GM19351 (cell line): Measurements from ENCODE around the gene KIT.
A peak's percentile ranks its signal among the peaks of the same experiment; 100 is the strongest.

Experiments
- ATAC-seq: cut with Tn5 transposase; IDR thresholded peaks from one replicate; pipeline ENCODE4 v1.9.1; 2021; ENCODE audit warnings: mild to moderate bottlenecking, moderate library complexity; ENCODE audit not compliant: unreplicated experiment

Gene KIT

DNA sequence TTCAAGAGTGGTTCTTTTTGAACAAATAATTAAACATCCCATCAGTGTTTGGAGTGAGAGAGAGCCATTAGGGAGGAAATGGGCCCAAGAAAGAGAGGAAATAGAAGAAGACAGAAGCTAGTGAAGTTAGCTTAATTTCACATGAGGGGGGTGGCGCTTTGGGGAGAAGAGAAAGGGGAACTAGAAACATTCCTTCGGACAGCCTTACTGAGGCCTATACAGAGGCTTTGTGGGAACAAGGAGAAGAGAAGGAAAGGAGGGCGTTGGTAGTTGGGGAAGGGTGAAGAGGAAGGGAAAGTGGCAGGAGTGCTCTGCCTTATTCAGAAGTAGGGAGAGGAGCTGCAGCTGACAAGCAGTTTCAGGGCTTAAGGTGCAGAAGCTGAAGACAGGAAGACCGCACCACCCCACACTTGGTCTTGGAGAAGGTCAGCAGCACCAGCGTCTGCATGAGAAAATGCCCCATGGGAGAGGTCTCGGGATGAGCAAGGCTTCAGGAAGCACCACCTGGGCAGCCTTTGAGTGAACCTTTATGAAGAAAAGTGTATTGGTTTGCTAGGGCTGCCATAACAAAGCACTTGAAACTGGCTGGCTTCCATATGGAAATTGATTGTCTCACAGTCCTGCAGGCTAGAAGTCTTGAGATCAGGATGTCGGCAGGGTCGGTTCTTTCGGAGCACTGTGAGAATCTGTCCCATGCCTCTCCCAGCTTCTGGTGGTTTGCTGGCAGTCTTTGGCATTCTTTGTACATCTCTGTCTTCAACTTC is 85.1 kb downstream of the KIT start:
- no peak for ATAC-seq

DNA sequence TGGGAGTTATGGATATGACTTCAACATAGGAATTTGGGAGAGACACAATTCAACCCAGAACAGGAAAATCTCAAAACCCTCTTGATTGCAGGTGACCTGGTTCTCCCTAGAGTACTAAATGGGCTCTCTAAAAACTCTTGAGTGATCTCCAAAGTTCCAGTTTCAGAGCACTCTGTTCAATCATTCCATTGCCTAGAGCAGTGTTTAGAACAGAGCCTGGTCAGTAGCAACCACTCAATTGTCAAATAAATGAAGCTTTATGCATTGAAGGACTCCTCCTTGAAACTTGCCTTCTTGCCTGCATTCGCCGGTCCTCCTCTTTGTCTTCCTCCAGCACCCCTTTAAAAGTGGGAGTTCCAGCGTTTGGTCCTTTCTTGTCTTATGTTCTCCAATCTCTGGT is 85.8 kb downstream of the KIT start:
- ATAC-seq: no peak

DNA sequence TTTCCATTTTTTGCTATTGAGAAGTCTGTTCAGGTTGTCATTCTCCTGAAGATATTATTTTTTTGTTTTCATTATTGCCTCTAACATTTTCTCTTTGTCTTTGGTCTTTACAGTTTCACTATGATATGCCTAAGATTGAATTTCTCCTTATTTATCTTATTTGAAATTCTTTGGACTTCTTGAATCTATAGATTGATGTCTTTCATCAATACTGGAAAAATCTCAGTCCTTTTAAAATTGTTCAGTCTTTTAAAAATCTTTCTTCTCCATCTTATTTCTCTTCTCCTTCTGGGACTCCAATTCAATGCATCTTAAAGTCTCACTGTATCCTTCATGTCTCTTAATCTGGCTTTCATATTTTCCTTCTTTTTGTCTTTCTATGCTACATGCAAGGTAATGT is 86.7 kb downstream of the KIT start:
- ATAC-seq: no peak

DNA sequence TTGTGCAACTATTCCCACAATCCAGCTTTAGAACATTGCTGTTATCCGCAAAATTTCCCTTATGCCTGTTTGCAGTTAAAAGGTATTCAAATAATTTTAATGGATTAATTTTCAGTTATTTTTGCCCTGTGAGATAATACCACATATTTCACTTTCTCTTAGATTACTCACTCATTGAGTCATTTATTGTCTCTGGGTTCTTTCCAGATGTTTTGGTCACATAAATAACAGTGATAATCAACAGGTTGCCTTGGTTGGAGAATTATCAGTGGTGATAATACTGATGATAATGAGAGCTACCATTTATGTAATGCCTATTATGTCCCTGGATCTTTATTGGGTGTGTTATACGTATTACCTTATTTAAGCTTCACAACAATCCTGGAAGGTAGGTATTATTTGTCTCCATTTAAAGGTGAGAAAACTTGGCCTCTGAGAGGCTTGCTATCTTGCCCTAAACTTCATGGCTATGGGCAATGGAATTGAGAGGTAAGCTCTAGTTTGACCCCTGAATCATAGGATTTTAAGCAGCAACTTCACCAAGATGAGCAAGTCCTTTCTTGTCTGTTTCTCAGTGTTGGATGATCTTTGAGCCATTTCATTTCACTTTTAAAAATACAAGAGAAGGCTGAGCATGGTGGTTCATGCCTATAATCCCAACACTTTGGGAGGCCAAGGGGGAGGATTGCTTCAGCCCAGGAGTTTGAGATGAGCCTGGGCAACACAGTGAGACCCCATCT is 87.4 kb downstream of the KIT start:
- ATAC-seq: no peak

DNA sequence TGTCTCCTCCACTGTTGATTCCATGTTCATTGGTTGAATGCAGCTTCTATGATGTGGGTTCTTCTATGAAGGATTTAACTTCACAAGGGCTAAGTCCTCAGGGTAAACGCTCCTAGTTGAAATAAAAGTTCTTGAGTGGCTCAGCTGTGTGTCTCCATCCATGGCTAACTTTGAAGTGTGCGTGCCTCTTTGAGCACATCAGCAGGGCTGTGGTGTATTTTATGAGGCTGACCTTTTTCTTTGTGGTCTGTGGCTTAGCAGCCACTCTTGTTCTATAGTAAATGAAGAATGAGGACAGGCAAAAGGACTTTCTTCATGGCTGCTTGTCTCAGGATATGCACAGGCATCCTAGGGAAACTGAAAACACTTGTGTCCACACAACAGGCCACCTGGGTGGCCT is 88.5 kb downstream of the KIT start:
- ATAC-seq: peak; percentile 72

DNA sequence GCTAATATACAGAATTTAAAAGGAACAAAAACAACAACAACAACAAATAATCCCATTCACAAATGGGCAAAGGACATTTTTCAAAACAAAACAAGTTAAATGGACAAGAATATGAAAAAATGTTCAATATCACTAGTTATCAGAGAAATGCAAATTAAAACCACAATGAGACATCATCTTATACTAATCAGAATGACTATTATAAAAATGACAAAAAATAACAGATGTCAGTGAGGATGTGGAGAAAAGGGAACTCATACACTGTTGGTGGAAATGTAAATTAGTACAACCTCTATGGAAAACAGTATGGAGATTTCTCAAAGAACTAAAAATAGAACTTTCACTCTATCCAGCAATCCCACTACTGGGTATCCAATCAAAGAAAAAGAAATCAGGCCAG is 92.6 kb downstream of the KIT start:
- ATAC-seq: no peak

DNA sequence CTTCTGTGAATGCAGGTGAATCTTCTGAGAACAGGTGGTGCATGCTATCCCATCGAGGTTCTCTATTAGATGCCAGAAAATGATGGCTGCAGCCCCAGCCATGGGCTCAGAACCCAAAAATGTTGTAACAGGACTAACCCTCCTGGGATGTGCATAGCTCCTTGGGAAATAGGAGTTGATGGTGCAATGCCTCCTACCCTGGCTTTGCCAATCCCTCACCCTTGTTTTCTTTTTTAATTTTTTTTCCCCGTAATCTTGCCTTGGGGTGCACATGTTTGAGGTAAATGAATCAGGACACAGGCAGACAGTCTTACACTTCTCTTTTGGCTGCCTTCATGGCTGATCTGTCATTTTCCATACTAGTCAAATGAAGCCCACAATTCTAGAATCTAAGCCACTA is 96.6 kb downstream of the KIT start:
- no peak for ATAC-seq

DNA sequence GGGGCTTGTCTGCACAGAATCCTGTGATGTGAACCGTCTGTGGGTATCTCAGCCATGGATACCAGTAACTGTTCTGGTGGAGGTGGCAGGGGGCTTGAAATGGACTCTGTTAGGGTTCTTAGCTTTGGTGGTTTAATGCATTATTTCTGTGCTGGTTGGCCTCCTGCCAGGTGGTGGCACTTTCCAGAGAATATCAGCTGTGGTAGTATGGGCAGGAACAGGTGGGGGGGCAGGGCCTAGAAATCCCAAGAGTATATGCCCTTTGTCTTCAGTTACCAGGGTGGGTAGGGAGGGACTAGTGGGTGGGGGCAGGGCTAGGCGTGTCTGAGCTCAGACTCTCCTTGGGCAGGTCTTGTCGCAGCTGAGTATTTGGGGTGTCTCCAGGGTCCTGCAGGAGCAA is 106.7 kb downstream of the KIT start:
- no peak for ATAC-seq

DNA sequence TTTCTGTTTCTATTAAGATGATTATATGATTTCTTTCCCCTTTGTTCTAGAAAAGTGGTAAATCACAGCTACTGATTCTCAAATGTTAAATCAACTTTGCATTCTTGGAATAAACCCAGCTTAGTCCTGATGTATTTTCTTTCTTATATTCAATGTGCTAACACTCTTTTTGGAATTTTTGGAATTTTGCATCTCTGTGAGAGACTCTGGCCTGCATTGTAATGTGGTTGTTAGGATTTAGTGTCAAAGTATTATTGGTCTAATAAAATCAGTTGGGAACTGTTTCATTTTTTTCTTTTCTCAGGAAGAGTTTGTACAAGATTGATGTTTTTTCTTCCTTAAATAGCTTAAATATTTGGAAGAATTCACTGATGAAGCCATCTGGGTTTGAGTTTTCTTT is 109.6 kb downstream of the KIT start:
- no peak for ATAC-seq

DNA sequence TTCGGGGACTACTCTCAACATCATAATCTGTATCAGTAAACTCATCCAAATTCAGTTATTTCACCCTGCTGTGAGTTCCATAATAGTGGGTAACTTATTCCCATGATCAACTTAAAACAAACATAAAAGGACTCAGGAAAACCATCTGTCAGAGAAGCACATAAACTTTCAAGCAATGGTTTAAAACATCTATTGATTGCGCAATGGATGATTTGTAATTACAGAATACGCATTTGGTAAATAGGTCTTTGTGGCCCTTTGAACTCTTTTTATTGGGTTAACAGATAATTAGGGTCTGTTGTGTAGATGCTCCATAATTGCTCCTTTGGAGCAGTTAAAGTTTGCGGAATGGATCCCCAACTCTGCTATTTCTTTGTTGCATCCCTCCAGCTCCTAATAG is 115.3 kb downstream of the KIT start:
- ATAC-seq: no peak

DNA sequence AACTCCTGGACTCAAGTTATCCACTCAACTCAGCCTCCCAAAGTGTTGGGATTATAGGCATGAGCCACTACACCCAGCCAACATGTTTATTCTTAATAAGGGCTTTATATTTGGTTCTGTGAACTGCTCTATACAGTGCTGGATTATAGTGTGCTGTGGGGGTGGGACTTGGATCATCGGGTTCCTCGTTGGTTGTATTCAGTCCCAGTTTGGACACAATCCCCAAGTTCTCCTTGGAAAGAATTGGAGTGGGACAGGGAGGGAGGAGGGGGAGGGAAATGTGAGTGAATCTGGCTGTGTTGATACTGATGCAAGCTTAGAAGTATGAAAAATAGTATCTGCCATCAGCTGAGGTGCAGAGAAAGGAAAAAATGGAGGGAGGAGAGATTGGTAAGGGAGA is 121.3 kb downstream of the KIT start:
- no peak for ATAC-seq

DNA sequence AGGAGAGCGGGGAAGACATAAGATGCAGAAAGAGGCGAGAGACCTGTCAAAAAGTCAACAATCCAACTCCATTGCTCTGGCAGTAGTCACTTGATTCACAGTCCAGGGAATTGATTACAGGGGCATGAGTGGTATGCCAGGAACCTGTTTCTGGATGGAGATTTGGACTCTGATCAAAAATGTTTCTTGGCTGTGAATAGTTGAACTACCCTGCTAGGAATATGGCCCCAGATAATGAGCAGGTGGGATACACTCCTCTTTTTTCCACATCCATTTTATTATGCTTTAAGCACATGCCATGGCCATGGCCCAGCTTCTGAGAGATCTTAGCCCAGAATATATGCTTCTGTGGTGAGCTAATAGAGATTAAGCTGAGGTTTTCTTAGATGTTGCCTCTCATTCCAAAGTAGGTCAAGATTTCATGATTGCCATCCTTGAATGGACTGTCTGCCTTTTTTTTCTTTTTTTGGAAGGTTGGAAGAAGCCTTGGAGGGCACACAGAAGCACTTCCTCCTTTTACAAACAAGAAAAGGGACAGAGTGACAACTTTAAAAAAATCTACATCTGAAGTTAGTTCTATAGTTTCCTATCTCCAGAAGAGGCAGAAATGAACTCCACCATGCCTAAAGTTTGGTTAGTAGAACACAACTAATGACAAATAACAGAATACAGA is 121.9 kb downstream of the KIT start:
- no peak for ATAC-seq

DNA sequence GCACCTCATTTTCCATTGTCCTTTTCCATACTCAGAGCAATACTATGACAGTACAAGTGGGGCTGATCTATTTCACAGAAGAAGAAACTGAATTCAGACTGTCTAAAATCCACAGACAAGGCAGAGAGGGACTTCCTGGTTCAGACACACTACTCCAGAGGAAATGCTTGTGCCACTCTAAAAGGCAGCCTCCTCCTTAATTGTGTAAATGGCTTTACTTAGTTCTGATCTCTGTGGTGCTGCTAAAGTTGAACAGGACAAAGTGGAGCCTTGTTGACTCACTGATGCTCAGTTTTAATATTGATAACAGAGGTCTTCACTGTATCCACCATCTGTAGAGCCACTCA is 122.4 kb downstream of the KIT start:
- ATAC-seq: no peak

DNA sequence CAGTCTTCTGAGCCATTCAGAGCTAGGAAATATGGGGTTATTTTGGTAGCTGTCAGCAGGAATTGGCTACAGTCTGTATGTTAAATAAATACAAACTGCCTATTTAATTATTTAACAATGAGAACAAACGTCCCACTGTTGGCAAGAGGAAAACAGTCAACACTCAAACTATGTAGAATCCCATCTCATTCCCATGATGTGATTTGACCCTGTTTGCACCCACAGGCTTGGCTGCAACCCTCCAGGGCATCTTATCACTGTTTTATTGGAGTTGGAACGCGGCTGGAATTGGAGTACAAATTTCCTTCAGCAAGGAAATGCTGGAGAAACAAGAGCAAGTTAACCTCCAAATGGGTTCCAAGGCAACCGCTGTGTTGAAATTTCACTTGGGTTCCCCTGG is 124.0 kb downstream of the KIT start:
- ATAC-seq: no peak

DNA sequence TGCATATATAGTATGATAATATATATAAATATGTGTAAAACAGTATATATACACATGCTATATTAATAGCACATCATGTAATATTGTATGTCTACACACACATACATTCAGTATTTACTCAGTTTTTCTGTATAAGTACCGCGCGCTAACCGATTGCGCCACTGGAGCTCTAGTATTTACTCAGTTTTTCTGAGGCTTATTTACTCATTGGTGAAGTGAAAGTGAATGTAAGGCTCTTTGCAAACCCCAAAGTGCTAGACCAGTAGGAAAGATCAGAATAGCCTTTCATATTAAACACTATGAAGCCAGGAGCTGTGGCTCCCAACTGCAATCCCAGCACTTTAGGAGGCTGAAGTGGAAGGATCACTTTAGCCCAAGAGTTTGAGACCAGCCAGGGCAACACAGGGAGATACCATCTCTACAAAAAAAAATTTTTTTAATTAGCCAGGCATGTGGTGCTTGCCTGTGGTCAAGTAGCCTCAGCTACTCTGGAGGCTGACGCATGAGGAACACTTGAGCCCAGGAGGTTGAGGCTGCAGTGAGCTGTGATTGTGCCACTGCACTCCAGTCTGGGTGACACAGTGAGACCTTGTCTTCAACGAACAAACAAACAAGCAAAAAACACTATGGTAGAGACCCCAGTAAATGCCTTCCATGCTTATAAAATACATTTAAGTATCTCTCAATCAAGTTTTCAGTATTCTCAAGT is 125.8 kb downstream of the KIT start:
- no peak for ATAC-seq

DNA sequence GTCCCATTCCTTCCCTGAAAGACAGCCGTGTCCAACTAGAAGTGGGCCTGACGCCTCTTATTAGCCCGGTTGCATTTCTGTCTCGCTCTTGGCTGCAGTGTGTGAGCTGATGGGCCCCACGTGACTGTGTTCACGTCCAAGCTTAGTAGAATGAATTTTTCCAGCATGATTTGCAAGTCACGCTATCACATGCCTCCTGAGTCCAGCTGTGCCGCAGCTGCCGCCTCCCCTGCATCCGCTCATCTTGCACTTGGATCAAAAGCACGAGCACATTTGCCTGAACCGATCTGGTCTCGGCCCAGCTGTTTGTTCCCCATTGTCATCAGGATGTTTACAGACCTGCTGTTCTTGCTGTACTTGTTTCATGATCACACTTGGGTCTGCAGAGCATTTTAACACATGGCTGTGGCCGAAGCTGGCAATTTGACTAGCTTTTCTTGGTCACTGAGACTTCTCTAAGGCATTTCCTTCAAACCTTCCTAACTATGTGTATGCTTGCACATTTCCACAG is 126.5 kb downstream of the KIT start:
- no peak for ATAC-seq
